ENCODE results near the gene SYNGR1.
"Not testable (repeated sequence)": the region's sequence is repeated elsewhere in the genome, so short reads cannot be mapped to it uniquely, and the experiment has no call there.

The SYNGR1 gene

GRCh38 chr22:39352306-39352891 lies 2.6 kb downstream of the SYNGR1 start:
- DNase-seq = no peak

DNA sequence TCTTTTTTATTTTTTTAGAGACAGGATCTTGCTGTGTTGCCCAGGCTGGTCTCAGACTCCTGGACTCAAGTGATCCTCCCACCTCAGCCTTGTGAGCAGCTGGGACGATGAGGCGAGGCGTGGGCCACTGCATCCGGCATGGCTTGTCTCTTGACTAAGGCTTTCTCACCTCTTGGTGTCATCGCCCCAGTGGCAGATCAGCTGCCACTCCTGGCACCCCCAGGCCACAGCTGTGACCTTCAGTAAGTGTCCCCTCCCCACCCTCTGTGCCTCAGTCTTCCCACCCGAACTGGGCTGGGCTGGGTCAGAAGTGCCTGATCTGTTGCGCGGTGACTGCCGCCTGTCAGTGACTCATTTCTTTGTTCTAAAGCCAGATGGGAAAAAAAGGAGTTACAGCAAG lies 3.6 kb downstream of the SYNGR1 start:
- no peak for DNase-seq

DNA sequence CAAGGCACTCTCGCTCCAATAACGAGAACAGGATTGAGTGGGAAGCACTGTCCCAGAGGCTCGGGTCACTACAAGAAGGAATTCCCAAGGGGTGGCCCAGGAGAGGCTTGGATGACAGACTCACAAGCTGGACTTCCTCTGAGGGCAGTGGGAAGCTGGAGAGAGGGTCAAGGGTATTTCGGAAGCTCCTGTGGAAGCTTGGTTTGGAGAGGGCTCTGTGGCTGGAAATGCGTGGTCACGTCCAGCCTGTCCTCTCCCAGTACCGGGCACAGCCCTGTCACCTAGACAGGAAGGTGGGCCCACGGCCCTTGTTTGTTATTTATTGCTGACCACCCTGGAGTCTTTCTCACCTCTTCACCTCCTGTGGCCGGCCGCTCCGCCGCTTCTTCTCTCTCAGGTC lies 5.3 kb downstream of the SYNGR1 start:
- DNase-seq = no peak

DNA sequence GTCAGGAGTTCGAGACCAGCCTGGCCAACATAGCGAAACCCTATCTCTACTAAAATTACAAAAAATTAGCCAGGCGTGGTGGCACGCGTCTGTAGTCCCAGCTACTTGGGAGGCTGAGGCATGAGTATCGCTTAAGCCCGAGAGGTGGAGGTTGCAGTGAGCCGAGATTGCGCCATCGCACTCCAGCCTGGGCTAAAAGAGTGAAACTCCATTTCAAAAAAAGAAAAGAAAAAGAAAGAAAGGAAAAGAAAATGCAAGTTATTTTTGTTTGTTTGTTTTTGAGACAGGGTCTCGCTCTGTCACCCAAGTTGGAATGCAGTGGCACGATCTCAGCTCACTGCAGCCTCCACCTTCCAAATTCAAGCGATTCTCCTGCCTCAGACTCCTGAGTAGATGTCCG lies 6.0 kb downstream of the SYNGR1 start:
- DNase-seq = not testable (repeated sequence)

DNA sequence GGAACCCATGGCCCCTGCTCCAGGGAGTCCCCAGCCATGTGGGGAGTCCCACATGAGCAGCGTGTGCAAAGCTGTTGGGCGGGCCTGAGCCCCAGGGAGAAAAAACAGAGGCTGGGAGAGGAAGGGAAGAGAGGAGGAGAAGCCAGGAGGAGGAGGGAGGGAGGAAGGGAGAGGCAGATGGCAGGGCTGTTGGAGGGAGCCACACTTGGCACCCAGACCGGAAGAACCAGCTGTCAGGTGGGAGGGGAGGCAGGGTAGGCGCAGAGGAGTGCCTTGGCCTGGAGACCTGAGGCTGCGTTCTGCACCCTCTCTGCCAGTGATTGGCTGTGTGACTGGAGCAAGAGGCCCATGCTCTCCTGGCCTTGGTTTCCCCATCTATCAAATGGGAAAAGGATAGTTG lies 6.7 kb downstream of the SYNGR1 start:
- DNase-seq = peak; percentile 32

GRCh38 chr22:39357110-39358108 lies 7.6 kb downstream of the SYNGR1 start:
- DNase-seq = not testable (repeated sequence)

DNA sequence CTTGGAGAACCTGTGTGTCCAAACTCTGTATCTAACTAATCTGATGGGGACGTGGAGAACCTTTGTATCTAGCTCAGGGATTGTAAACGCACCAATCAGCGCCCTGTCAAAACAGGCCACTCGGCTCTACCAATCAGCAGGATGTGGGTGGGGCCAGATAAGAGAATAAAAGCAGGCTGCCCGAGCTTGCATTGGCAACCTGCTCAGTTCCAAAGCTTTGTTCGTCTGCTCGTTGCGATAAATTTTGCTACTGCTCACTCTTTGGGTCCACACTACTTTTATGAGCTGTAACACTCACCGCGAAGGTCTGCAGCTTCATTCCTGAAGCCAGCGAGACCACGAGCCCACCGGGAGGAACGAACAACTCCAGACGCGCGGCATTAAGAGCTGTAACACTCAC lies 8.4 kb downstream of the SYNGR1 start:
- DNase-seq = not testable (repeated sequence)

GRCh38 chr22:39359659-39360195 lies 9.9 kb downstream of the SYNGR1 start:
- DNase-seq = no peak

DNA sequence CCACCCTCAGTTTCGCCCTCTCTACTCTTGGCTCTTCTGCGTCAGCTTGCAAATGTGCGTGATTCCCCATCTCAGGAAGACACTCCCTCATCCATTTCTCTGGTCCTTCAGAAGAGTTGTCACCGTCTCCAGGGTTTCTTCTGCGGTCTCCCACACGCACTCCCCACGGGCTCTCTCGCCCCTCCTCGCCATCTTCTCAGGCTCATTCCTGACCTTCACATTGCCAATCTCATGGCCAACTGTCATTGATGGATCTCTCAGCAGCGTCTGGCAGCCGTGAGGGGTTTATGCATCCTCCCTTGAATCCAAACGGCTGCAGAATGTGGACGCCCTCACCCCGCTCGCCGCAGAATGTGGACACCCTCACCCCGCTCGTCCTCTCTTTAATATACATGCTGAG lies 10.5 kb downstream of the SYNGR1 start:
- DNase-seq = no peak

DNA sequence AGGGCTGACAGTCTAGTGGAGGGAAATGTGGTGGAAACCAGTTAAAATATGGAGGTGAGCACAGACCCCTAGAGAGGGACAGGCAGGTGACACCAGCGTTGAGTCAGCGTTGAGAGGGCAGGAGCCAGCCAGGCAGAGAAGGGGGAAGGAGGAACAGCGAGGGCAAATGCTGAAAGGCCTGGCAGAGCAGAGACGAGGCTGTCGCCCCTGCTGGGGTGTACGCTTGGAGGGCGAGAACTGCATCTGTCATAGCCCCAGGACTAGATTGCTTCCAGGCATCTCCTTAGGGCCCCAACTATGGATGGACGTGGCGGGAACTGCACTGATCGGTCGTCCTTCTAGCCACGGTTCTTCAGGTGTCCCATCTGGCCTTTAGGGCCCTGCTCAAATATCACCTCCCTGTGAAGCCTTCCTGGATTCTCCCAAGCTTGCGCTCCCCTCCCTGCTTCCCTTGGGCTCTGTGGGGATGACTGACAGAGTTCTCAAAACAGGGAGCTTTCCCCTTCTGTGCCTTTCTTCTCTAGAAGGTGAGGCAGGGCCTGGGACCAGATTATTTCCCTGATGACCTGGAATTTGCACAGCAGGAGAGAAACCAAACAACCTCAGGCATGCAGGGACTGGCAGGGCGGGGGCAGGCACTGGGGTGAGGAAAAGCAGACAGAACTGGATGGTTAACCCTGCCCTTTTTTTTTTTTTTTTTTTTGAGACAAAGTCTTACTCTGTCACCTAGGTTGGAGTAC lies 11.1 kb downstream of the SYNGR1 start:
- no peak for DNase-seq

DNA sequence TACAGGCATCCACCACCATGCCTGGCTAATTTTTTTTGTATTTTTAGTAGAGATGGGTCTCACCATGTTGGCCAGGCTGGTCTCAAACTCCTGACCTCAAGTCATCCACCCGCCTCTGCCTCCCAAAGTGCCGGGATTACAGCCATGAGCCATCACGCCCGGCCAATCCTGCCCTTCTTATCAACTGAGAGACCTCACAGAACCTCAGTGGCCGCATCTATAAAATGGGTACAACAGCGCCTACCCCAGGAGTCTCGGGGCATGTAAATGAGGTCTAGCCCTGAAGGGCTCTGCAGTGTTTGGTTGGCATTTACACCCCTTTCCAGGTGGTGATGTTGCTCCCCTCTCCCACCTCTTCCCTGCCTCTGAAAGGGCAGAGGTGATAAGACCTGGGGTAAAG lies 11.7 kb downstream of the SYNGR1 start:
- DNase-seq = no peak

DNA sequence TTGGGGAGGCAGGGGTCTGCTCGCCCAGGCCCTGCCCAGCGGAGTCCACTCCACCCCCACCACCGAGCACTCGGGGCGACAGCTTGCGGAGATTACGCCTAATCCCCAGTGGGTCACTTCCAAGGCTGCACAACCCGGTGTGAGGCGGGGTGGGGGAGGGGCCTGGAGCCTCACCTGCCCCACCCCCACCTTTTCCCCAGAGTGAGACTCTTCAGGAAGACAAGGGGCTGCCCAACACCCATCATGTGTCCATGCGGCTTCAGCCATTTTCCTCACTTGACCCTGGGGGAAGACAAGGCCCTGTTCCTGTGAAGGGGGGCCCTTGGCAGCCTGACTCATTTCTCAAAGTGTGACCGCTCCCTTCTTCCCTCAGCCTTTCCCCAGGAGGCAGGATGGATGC lies 12.5 kb downstream of the SYNGR1 start:
- no peak for DNase-seq

DNA sequence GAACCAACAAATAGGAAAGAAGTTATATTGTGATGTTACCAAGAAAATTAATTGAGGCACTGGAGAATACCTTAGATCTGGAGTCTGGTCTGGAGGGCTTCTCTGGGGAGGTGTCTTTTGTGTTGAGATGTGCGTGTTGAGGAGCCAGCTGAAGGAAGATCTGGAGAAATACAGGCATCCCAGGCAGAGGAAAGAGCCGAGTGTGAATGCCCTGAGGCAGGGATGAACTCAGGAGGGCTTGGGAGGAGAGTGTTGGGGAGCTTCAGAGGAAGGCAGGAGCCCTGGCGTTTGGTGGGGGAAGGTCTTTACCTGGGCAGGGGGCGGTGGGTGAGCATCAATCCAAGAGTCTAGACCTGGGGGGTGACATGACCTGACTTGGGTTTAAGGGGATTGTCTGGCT lies 13.1 kb downstream of the SYNGR1 start:
- no peak for DNase-seq

GRCh38 chr22:39363751-39364515 lies 14.1 kb downstream of the SYNGR1 start:
- no peak for DNase-seq

DNA sequence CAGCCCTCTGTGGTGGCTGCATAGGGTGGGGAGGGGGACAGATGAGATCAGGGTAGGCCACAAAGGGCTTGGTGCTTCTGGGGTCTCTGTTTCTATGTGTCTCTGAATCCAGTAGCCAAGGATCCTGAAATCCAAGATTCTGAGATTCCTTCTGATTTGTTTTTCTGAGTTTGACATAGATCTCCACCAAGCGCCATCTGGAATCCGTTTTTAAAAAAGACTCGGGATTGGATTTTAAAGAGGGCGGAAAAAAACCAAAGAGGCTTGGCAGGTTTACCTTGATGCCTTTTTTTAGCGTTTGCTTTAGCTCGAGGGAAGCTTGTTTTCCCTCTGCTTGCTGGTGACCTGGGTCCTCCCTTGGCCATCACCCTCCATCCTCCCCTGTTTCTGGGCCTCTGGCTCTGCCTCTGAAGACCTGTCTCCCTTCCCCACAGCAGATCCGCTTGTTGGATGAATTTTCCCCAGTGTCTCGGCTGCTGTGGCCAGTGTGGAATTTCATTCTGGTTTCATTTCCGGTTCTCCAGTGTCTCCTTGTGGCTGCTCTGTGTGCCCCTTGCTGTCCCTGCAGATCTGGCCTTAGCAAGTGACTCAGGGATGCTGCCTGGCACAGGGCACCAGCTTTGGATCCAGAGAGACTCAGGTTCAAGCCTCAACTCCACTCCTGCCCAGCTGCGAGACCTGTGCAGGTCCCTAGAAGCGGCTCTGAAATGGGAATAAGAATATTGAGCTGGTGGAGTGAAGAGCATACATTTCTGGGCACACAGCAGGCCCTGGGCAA lies 15.1 kb downstream of the SYNGR1 start:
- no peak for DNase-seq

DNA sequence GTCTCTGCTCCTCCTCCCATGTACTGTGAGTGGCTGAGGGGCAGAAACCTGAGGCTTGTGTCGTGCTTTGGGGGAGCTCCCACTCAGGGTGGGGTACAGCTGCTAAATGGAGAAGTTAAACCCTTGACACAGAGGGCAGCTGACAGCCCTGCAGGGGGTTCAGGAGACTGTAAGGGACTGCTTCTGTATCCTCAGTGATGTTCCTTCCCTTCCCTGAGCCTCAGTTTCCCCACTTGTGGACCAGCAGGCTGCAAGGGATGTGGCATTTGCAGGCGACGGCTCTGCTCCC lies 15.6 kb downstream of the SYNGR1 start:
- no peak for DNase-seq

DNA sequence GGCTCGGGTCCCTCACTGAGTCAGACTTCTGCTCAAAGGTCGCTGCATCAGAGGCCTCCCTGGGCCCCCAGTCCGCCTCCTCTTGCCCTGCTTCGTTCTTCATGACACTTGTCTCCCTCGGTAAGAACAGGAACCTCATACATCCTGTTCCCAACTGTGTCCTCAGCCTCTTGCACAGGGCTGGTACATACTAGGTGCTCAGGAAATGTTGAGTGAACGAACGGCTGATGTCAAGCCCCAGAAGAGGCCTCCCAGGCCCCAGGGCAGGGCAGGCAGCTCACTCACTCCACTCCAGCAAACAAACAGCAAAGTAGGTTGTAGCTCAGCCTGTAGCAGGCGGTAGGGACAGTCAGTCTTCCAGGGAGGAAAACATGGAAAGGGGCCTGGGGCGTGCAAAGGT lies 17.2 kb downstream of the SYNGR1 start:
- no peak for DNase-seq

DNA sequence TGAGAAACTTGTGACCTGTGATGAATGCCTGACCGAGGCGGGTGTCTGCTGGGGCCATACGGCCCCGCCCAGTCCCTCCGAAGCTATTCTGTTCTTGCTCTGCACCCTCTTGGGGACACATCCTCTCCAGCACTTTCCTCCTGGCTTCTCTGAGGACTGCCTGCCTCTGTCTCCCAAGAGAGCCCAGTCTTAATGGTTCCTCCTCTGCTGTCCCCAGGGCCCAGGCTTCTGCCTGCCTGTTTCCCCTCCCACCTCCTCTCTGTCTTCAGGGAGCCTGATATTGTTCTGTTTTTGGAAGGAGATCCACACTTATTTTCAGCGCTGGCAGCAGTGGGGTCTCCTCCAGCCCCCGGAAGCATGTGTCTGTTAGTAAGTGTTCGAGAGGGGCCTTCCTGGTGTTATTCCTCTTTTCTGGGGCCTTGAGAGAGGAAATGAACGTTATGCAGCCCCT lies 18.7 kb downstream of the SYNGR1 start:
- DNase-seq = no peak

DNA sequence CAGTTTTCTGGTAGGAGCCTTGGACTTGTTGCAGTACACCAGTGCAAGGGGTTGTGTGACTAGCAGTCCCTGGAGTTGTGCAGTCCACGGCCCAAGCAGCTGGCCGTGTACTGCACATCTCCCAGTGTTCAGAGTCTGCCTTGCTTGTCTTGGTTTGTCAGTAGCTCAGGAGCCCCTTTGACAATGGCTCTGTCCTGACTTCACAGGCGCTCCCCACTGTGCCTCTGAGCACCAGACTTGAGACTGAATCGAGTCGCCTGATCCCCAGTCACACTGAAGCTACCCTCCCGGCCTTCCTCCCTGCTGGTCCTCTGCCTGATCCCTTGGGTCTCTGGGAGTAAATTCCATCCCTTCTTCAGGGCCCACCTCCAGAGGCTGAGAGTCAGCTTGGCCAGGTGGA lies 19.4 kb downstream of the SYNGR1 start:
- DNase-seq = no peak

- no peak for DNase-seq
Measured at GRCh38 chr22:39369586-39369985, 19.8 kb downstream of the SYNGR1 start.

DNA sequence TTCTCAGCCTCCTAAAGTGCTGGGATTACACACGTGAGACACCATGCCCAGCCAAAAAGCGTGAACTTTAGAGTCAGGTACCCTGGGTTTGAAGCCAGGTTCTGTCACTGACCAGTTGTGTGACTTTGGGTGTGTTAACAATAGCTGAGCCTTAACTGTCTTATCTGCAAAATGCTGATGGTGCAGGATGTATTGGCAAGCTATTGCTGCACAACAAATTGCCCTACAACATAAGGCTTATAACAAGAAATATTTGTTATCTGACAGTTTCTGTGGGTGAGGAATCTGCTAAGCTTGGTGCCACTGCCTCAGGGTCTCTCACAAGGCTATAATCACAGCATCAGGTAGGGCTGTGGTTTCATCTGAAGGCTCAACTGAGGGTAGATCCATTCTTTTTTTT lies 21.9 kb downstream of the SYNGR1 start:
- DNase-seq = no peak

- no peak for DNase-seq
Measured at GRCh38 chr22:39374191-39374590, 24.4 kb downstream of the SYNGR1 start.
